GM18526 (cell line): Measurements from ENCODE around the gene B9D2.
A peak's percentile ranks its signal among the peaks of the same experiment; 100 is the strongest.

ENCODE experiments used
- POLR2A ChIP-seq: IDR thresholded peaks from 3 replicates; pipeline ENCODE4 v1.6.1; 2011; ENCODE audit not compliant: insufficient read length; ENCODE audit errors: extremely low read depth

Gene B9D2

GRCh38 chr19:41327076-41327575, 36.8 kb downstream of the B9D2 start:
- no peak for TF ChIP-seq POLR2A

GRCh38 chr19:41325947-41326706, 37.8 kb downstream of the B9D2 start:
- peak; percentile 13 for TF ChIP-seq POLR2A

GRCh38 chr19:41325640-41325946, 38.4 kb downstream of the B9D2 start:
- TF ChIP-seq POLR2A = no peak

- no peak for TF ChIP-seq POLR2A
These were observed 38.9 kb downstream of the B9D2 start for GRCh38 chr19:41324921-41325639.

- peak; percentile 17 for TF ChIP-seq POLR2A
These were observed 39.7 kb downstream of the B9D2 start for GRCh38 chr19:41324231-41324702.

- TF ChIP-seq POLR2A = no peak
These were observed 40.4 kb downstream of the B9D2 start for GRCh38 chr19:41323430-41324125.

GRCh38 chr19:41323023-41323422, 40.9 kb downstream of the B9D2 start:
- no peak for TF ChIP-seq POLR2A

- TF ChIP-seq POLR2A = no peak
These were observed 41.5 kb downstream of the B9D2 start for GRCh38 chr19:41322451-41322850.

GRCh38 chr19:41321600-41322270, 42.2 kb downstream of the B9D2 start:
- TF ChIP-seq POLR2A = no peak

GRCh38 chr19:41321204-41321599, 42.7 kb downstream of the B9D2 start:
- TF ChIP-seq POLR2A = no peak

GRCh38 chr19:41320568-41320967, 43.4 kb downstream of the B9D2 start:
- no peak for TF ChIP-seq POLR2A

- TF ChIP-seq POLR2A = peak; percentile 29
These were observed 43.8 kb downstream of the B9D2 start for GRCh38 chr19:41320185-41320518.

GRCh38 chr19:41319500-41320184, 44.3 kb downstream of the B9D2 start:
- TF ChIP-seq POLR2A = no peak

- TF ChIP-seq POLR2A = no peak
These were observed 45.1 kb downstream of the B9D2 start for GRCh38 chr19:41318696-41319499.

GRCh38 chr19:41316306-41316920, 47.5 kb downstream of the B9D2 start:
- TF ChIP-seq POLR2A = no peak
